Measurements from ENCODE around the gene CIROP. TPM values are rescaled to one million over a fixed set of nuclear protein-coding genes. Genes with fewer than 3 reads are reported as not detected.

CIROP gene
- total and polyA plus RNA-seq, 10 donors = not detected

- TF ChIP-seq POLR2A (IDR thresholded peaks at IDR 0.05) (no peak), CTCF (IDR thresholded peaks at IDR 0.05 in 8 of 11, conservative IDR thresholded peaks at IDR 0.05 in 3 of 11) (no peak), POLR2AphosphoS5 (IDR thresholded peaks at IDR 0.05) (no peak)
- intact Hi-C loops (cut with DNase I; ENCODE audit: low total_unique reads) = no loop called here
- Histone ChIP-seq H3K27me3 (replicated peaks in 1 of 7) (no peaks in the 10 kb centered on the region), H3K9me3 (no peaks in the 10 kb centered on the region), H3K36me3 (peaks cover 0 to 4% (median 0%) of the 10 kb centered on the region in 6 donors), H3K4me3 (no peak overlapping the region), H3K4me1 (no peaks in the 10 kb centered on the region), H3K27ac (peak overlapping the region in 2 of 8 donors; percentile 11 to 16)
- WGBS, 5 donors = 90 to 100% (median 94%) methylated on average over 2 of the region's 2 CpGs
- no peak for DNase-seq
Observed at GRCh38 chr14:23146351-23146910, 41.6 kb upstream of the CIROP start.

GRCh38 chr14:23145794-23146350 is 41.1 kb upstream of the CIROP start:
- no peaks in the 10 kb centered on the region for H3K4me1 ChIP-seq
- no peaks in the 10 kb centered on the region for H3K9me3 ChIP-seq
- H3K27me3 ChIP-seq (replicated peaks in 1 of 7) = no peaks in the 10 kb centered on the region
- no peak for TF ChIP-seq POLR2AphosphoS5 (IDR thresholded peaks at IDR 0.05)
- TF ChIP-seq CTCF (IDR thresholded peaks at IDR 0.05 in 8 of 11, conservative IDR thresholded peaks at IDR 0.05 in 3 of 11) = no peak
- TF ChIP-seq POLR2A (IDR thresholded peaks at IDR 0.05) = no peak
- no peak overlapping the region for H3K4me3 ChIP-seq
- no peak for DNase-seq
- peaks cover 0 to 6% (median 0%) of the 10 kb centered on the region in 6 donors for H3K36me3 ChIP-seq
- peak overlapping the region in 2 of 8 donors; percentile 11 to 16 for H3K27ac ChIP-seq
- intact Hi-C loops (cut with DNase I; ENCODE audit: low total_unique reads) = no loop called here
- WGBS, 5 donors = 79 to 97% (median 82%) methylated on average over 4 of the region's 4 CpGs

- Histone ChIP-seq H3K4me1 (no peaks in the 10 kb centered on the region), H3K27me3 (replicated peaks in 1 of 7) (no peaks in the 10 kb centered on the region), H3K36me3 (peaks cover 0 to 26% (median 0%) of the 10 kb centered on the region in 6 donors), H3K27ac (no peak overlapping the region), H3K9me3 (no peaks in the 10 kb centered on the region), H3K4me3 (no peak overlapping the region)
- DNase-seq = no peak
- 39 to 96% (median 90%) methylated on average over 1 of the region's 1 CpG for WGBS, 5 donors
- intact Hi-C loops (cut with DNase I; ENCODE audit: low total_unique reads) = no loop called here
- no peak for TF ChIP-seq POLR2A (IDR thresholded peaks at IDR 0.05)
- TF ChIP-seq POLR2AphosphoS5 (IDR thresholded peaks at IDR 0.05) = no peak
- no peak for TF ChIP-seq CTCF (IDR thresholded peaks at IDR 0.05 in 8 of 11, conservative IDR thresholded peaks at IDR 0.05 in 3 of 11)
Observed at GRCh38 chr14:23143911-23144310, 39.1 kb upstream of the CIROP start.

GRCh38 chr14:23142826-23143225 is 38.0 kb upstream of the CIROP start:
- H3K4me1 ChIP-seq = no peaks in the 10 kb centered on the region
- no peak overlapping the region for H3K27ac ChIP-seq
- H3K27me3 ChIP-seq (replicated peaks in 1 of 7) = no peaks in the 10 kb centered on the region
- WGBS, 5 donors = 76 to 90% (median 84%) methylated on average over 4 of the region's 4 CpGs
- DNase-seq = no peak
- no peak for TF ChIP-seq CTCF (IDR thresholded peaks at IDR 0.05 in 8 of 11, conservative IDR thresholded peaks at IDR 0.05 in 3 of 11)
- H3K9me3 ChIP-seq = no peaks in the 10 kb centered on the region
- H3K36me3 ChIP-seq = peaks cover 0 to 37% (median 0%) of the 10 kb centered on the region in 6 donors
- intact Hi-C loops (cut with DNase I; ENCODE audit: low total_unique reads) = no loop called here
- no peak overlapping the region for H3K4me3 ChIP-seq
